K562 (cell line): ENCODE results near the gene F13A1. TPM values are rescaled to one million over a fixed set of nuclear protein-coding genes. Genes with fewer than 3 reads are reported as not detected.

Experiments
- ATAC-seq: fragments of 200-7000 bp; cut with Tn5 transposase; 3 replicates; pipeline ENCODE4 v1.9.1; 2020; ENCODE audit warnings: moderate library complexity
- BruUV-seq: library from RNA; stranded (reverse); fragments of 400-500 nt; replicated peaks from 2 replicates; lab custom pipeline; 2021; lab: Mats Ljungman, UMichigan
- CTCF ChIA-PET: fragments of 300-600 bp; formaldehyde crosslinking; extraction: SDS; loops from one replicate; lab custom pipeline; 2021; ENCODE audit warnings: low intra/inter-chr PET ratio; lab: Yijun Ruan, JAX
- POLR2A ChIA-PET: fragments of 300-600, 350-650 bp; sonication (Branson Sonifier 250); formaldehyde crosslinking; extraction: SDS; loops from one replicate; lab custom pipeline; 2021; ENCODE audit warnings: antibody characterized with exemption, inconsistent platforms; lab: Yijun Ruan, JAX
- DNase-seq, 4 experiments: peaks; one replicate each; pipeline versions ENCODE4 v3.0.0 to v3.0.0-alpha.2; 2011 to 2018; ENCODE audit warnings: low spot score in 3 of 4, mixed read lengths in 3 of 4; ENCODE audit errors: extremely low read depth in 1 of 4
- FAIRE-seq: peaks from 2 replicates; lab custom pipeline; 2011; peaks lifted over from hg19 to GRCh38; lab: Jason Lieb, UNC
- H2AFZ ChIP-seq: 2 replicates; pipeline ENCODE4 v1.6.0; 2011; ENCODE audit warnings: low read depth, low read length, control low read depth, inconsistent platforms
- H3K27ac ChIP-seq: fragments of 200-600 bp; 3 replicates; pipeline ENCODE4 v1.8.0; 2011; ENCODE audit warnings: low read depth, mild to moderate bottlenecking, control low read depth, inconsistent platforms, low read length, moderate library complexity, mixed read lengths; ENCODE audit errors: extremely low read depth
- H3K27me3 ChIP-seq, 2 experiments: fragments of 300-600 bp in 1 of 2; 2 replicates in 1 of 2; 3 replicates in 1 of 2; pipeline versions ENCODE4 v1.6.0 to v1.8.0; 2011; ENCODE audit warnings: inconsistent platforms in 2 of 2, low read length in 2 of 2, mild to moderate bottlenecking in 1 of 2, mixed read lengths in 1 of 2, moderate library complexity in 1 of 2; ENCODE audit not compliant: control insufficient read depth in 2 of 2, insufficient read depth in 2 of 2
- H3K36me3 ChIP-seq: fragments of 300-600 bp; 3 replicates; pipeline ENCODE4 v1.8.0; 2011; ENCODE audit warnings: mild to moderate bottlenecking, low read length, inconsistent platforms; ENCODE audit not compliant: control insufficient read depth, insufficient read depth
- H3K4me1 ChIP-seq, 2 experiments: fragments of 200-600 bp in 1 of 2; replicated peaks in 1 of 2; 2 replicates in 1 of 2; 3 replicates in 1 of 2; pipeline versions ENCODE4 v1.5.1 to v1.8.0; 2011; ENCODE audit warnings: inconsistent platforms in 2 of 2, low read length in 2 of 2, mild to moderate bottlenecking in 1 of 2, mixed read lengths in 1 of 2, moderate library complexity in 1 of 2; ENCODE audit not compliant: control insufficient read depth in 2 of 2, insufficient read depth in 2 of 2
- H3K4me2 ChIP-seq: 2 replicates; pipeline ENCODE4 v1.6.1; 2011; ENCODE audit warnings: low read length, control low read depth, inconsistent platforms, mixed read lengths; ENCODE audit not compliant: insufficient read depth
- H3K4me3 ChIP-seq: fragments of 200-600 bp; sonication (generic), shearing (Covaris generic); 2 replicates; pipeline ENCODE4 v1.5.1; 2016; ENCODE audit warnings: control low read depth, inconsistent platforms
- H3K79me2 ChIP-seq: fragments of 200-600 bp; 3 replicates; pipeline ENCODE4 v1.8.0; 2011; ENCODE audit warnings: low read length, inconsistent platforms; ENCODE audit not compliant: control insufficient read depth, insufficient read depth
- H3K9ac ChIP-seq, 2 experiments: 2 replicates each; pipeline versions ENCODE4 v1.6.0 to v1.6.1; 2011; ENCODE audit warnings: low read depth in 2 of 2, low read length in 2 of 2, control low read depth in 1 of 2, inconsistent platforms in 1 of 2, mild to moderate bottlenecking in 1 of 2, mixed read lengths in 1 of 2; ENCODE audit not compliant: insufficient read depth in 1 of 2
- H3K9me1 ChIP-seq: one replicate; pipeline ENCODE4 v1.6.0; 2011; ENCODE audit warnings: inconsistent platforms, mild to moderate bottlenecking, low read length, moderate library complexity; ENCODE audit not compliant: control insufficient read depth, insufficient read depth
- H3K9me3 ChIP-seq: replicated peaks from 2 replicates; pipeline ENCODE4 v1.5.1; 2011; ENCODE audit warnings: low read depth, low read length, inconsistent platforms; ENCODE audit not compliant: control insufficient read depth, insufficient read depth
- H4K20me1 ChIP-seq: replicated peaks from 2 replicates; pipeline ENCODE4 v1.6.1; 2011; ENCODE audit warnings: low read length, inconsistent platforms, mixed read lengths; ENCODE audit not compliant: control insufficient read depth, insufficient read depth
- ADNP ChIP-seq: fragments of 200-800 bp; sonication (Bioruptor generic); IDR thresholded peaks from 2 replicates; pipeline ENCODE4 v1.6.1; 2016; ENCODE audit warnings: missing genetic modification characterization, missing compliant biosample characterization
- CC2D1A ChIP-seq: fragments of 450-650 bp; IDR thresholded peaks from 2 replicates; pipeline ENCODE4 v1.6.1; 2017; ENCODE audit warnings: mild to moderate bottlenecking
- CHCHD3 ChIP-seq: fragments of 250-450 bp; sonication (Bioruptor Pico); IDR thresholded peaks from 2 replicates; pipeline ENCODE4 v2.1.2; 2022; ENCODE audit warnings: mild to moderate bottlenecking
- FOXM1 ChIP-seq, 2 experiments: fragments of 450-650 bp in 1 of 2; sonication (generic) in 1 of 2; formaldehyde crosslinking in 1 of 2; IDR thresholded peaks; 2 replicates each; pipeline versions ENCODE4 v1.6.1 to v1.9.0; 2017 to 2022; ENCODE audit warnings: low read depth in 2 of 2, mild to moderate bottlenecking in 2 of 2, missing genetic modification reagents in 1 of 2, moderate library complexity in 1 of 2
- PTTG1 ChIP-seq: fragments of 450-650 bp; IDR thresholded peaks from 2 replicates; pipeline ENCODE4 v1.6.1; 2016; ENCODE audit warnings: low read depth, mild to moderate bottlenecking, missing genetic modification characterization, missing compliant biosample characterization
- RBM22 ChIP-seq: fragments of 200-400 bp; formaldehyde crosslinking; IDR thresholded peaks from 2 replicates; pipeline ENCODE4 v1.6.1; 2018; ENCODE audit warnings: low read length, low read depth; ENCODE audit not compliant: poor library complexity, severe bottlenecking
- RBM34 ChIP-seq: fragments of 200-400 bp; formaldehyde crosslinking; IDR thresholded peaks from 2 replicates; pipeline ENCODE4 v1.6.1; 2018; ENCODE audit warnings: low read length, borderline replicate concordance; ENCODE audit not compliant: insufficient read depth
- RFX7 ChIP-seq: fragments of 250-450 bp; sonication (Bioruptor Pico); IDR thresholded peaks from 2 replicates; pipeline ENCODE4 v1.5.1; 2021; ENCODE audit warnings: mild to moderate bottlenecking
- U2AF2 ChIP-seq: fragments of 200-400 bp; formaldehyde crosslinking; optimal IDR thresholded peaks from 2 replicates; pipeline ENCODE3; 2017; ENCODE audit warnings: low read depth, mild to moderate bottlenecking, low read length
- ZNF668 ChIP-seq: fragments of 250-450 bp; sonication (Bioruptor Pico); IDR thresholded peaks from 2 replicates; pipeline ENCODE4 v1.8.0; 2022; ENCODE audit warnings: mild to moderate bottlenecking, inconsistent platforms
- WGBS: fragments of 100-300 bp; shearing (Covaris generic); methylation state at CpG from one replicate; pipeline ENCODE4 v1.1.6; 2016; ENCODE audit warnings: low coverage, mixed read lengths; ENCODE audit not compliant: insufficient coverage; ENCODE audit errors: missing lambda C conversion rate; 5-methylcytosine and 5-hydroxymethylcytosine counted together
- in situ Hi-C: fragments of 300-500 bp; cut with MboI; formaldehyde crosslinking; loops from 4 replicates; pipeline ENCODE4 v1.15.0; 2018; ENCODE audit warnings: inconsistent platforms, mixed read lengths
- intact Hi-C: fragments of 100-400 bp; cut with micrococcal nuclease; formaldehyde crosslinking; loops from 2 replicates; pipeline ENCODE4 v1.14.2; 2022
- polyA plus RNA-seq, 8 experiments: library from polyadenylated mRNA; depleted of rRNA in 4 of 8; stranded (reverse) in 5 of 8; unstranded in 3 of 8; fragments of >200 nt; fragmentation: Nextera tagmentation in 2 of 8; fragmentation: Illumina TruSeq in 1 of 8; extraction: Ambion mirVana in 2 of 8; extraction: Trizol in 1 of 8; gene quantifications; 2 replicates each; pipeline versions ENCODE4 v1.2.1 to v1.2.3, GENCODE V29; 2011 to 2014; ENCODE audit warnings: inconsistent platforms in 1 of 8, missing spikeins in 1 of 8
- total RNA-seq, 7 experiments: library from RNA; depleted of rRNA in 6 of 7; stranded (reverse); fragments of >200 nt in 6 of 7; fragmentation: Illumina TruSeq in 2 of 7; extraction: Trizol in 2 of 7; gene quantifications; 2 replicates each; pipeline versions ENCODE4 v1.2.1 to v1.2.3, GENCODE V29; 2011 to 2021; ENCODE audit warnings: low replicate concordance in 1 of 7
- TF ChIP-seq, protein P1 (sequence below): fragments of 450-650 bp; IDR thresholded peaks from 2 replicates; pipeline ENCODE4 v1.6.1; 2016; ENCODE audit warnings: antibody characterized with exemption
- TF ChIP-seq, protein P2 (sequence below): conservative IDR thresholded peaks from 2 replicates; pipeline ENCODE4 v1.6.1; 2011; ENCODE audit warnings: low read depth, mild to moderate bottlenecking, low read length; ENCODE audit not compliant: control insufficient read depth
- TF ChIP-seq, protein P3 (sequence below): sonication (generic); formaldehyde crosslinking; IDR thresholded peaks from 2 replicates; pipeline ENCODE4 v1.8.1; 2023; ENCODE audit warnings: mild to moderate bottlenecking, missing genetic modification reagents

F13A1 gene
- total and polyA plus RNA-seq, 9 of the 15 experiments (the other 6 are each of a cell fraction or from before 2014, with no cell fraction given): 0.33 TPM; not detected in 8

DNA sequence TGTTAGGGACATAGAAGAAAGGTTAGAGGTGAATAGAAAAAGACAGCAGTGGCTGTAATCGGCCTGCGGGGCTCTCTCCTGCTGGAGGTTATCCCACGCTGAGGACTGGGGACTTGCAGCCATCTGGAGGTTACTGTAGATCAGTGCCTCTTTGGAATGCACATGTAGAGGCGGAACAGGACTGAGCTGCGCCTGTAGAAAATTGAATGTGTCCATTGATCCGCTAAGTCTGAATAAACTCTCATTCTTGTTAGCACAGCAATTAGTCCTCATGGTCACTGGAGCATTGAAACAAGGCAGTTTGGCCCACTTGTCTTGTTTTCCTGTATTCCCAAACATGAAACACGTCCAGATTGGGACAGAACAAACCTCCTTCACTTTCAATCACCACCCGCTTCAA, 46.3 kb upstream of the F13A1 start:
- no peaks in the 10 kb centered on the region for H3K36me3 ChIP-seq
- TF ChIP-seq PTTG1 (no peak), RFX7 (CRISPR knock-in tag) (no peak), RBM34 (no peak), ADNP (tag) (no peak), FOXM1 (IDR thresholded peaks at IDR 0.05; ENCODE audit: low read depth) (no peak), FOXM1 (CRISPR knock-in tag; IDR thresholded peaks at IDR 0.05; ENCODE audit: low read depth) (no peak), RBM22 (no peak), U2AF2 (no peak), CHCHD3 (CRISPR knock-in tag) (no peak), ZNF668 (no peak), CC2D1A (no peak)
- TF ChIP-seq, protein P1, sequence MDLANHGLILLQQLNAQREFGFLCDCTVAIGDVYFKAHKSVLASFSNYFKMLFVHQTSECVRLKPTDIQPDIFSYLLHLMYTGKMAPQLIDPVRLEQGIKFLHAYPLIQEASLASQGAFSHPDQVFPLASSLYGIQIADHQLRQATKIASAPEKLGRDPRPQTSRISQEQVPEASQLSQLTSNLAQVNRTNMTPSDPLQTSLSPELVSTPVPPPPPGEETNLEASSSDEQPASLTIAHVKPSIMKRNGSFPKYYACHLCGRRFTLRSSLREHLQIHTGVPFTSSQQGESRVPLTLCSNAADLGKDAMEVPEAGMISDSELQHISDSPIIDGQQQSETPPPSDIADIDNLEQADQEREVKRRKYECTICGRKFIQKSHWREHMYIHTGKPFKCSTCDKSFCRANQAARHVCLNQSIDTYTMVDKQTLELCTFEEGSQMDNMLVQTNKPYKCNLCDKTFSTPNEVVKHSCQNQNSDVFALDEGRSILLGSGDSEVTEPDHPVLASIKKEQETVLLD: no peak
- TF ChIP-seq, protein P2, sequence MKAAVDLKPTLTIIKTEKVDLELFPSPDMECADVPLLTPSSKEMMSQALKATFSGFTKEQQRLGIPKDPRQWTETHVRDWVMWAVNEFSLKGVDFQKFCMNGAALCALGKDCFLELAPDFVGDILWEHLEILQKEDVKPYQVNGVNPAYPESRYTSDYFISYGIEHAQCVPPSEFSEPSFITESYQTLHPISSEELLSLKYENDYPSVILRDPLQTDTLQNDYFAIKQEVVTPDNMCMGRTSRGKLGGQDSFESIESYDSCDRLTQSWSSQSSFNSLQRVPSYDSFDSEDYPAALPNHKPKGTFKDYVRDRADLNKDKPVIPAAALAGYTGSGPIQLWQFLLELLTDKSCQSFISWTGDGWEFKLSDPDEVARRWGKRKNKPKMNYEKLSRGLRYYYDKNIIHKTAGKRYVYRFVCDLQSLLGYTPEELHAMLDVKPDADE: no peak
- TF ChIP-seq, protein P3, sequence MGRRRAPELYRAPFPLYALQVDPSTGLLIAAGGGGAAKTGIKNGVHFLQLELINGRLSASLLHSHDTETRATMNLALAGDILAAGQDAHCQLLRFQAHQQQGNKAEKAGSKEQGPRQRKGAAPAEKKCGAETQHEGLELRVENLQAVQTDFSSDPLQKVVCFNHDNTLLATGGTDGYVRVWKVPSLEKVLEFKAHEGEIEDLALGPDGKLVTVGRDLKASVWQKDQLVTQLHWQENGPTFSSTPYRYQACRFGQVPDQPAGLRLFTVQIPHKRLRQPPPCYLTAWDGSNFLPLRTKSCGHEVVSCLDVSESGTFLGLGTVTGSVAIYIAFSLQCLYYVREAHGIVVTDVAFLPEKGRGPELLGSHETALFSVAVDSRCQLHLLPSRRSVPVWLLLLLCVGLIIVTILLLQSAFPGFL (CRISPR knock-in tag): no peak
- POLR2A ChIA-PET: no interaction called here
- H3K79me2 ChIP-seq: no peaks in the 10 kb centered on the region
- H3K4me3 ChIP-seq: no peak overlapping the region
- no peak overlapping the region for H2AFZ ChIP-seq
- H3K27me3 ChIP-seq: no peaks in the 10 kb centered on the region
- no peak for ATAC-seq
- CTCF ChIA-PET: no interaction called here
- no peaks in the 10 kb centered on the region for H3K4me1 ChIP-seq
- in situ Hi-C loops (no loop called here), intact Hi-C loops (no loop called here)
- no peaks in the 10 kb centered on the region for H3K9me3 ChIP-seq
- H3K9me1 ChIP-seq: no peaks in the 10 kb centered on the region
- 0% methylated on average over 8 of the region's 8 CpGs for WGBS
- H3K27ac ChIP-seq: no peak overlapping the region
- H3K9ac ChIP-seq: no peak overlapping the region
- no peak for DNase-seq
- BruUV-seq: no TSS peak
- H3K4me2 ChIP-seq: no peak overlapping the region
- FAIRE-seq: no peak
- H4K20me1 ChIP-seq: no peaks in the 10 kb centered on the region
